GM12878 (cell line): ENCODE measurements around the gene NME7. TPM values are rescaled to one million over a fixed set of nuclear protein-coding genes. Genes with fewer than 3 reads are reported as not detected.

Experiments used
- ATAC-seq: fragments of 200-7000 bp; cut with Tn5 transposase; 3 replicates; pipeline ENCODE4 v1.9.1; 2020; ENCODE audit warnings: mild to moderate bottlenecking, moderate library complexity
- BruUV-seq: library from RNA; stranded (reverse); fragments of 400-500 nt; replicated peaks from 2 replicates; lab custom pipeline; 2021; lab: Mats Ljungman, UMichigan
- CTCF ChIA-PET: fragments of 300-600 bp; sonication (Branson Sonifier 250); formaldehyde crosslinking; extraction: SDS; loops from one replicate; lab custom pipeline; 2021; ENCODE audit warnings: inconsistent platforms; lab: Yijun Ruan, JAX
- POLR2A ChIA-PET: fragments of 350-600 bp; formaldehyde crosslinking; extraction: SDS; loops from one replicate; lab custom pipeline; 2021; ENCODE audit warnings: inconsistent platforms; lab: Charles Lee
- RAD21 ChIA-PET: fragments of 300-600 bp; sonication (Branson Sonifier 250); formaldehyde crosslinking; loops from one replicate; lab custom pipeline; 2023; ENCODE audit warnings: antibody characterized with exemption; ENCODE audit not compliant: unreplicated experiment; lab: Charles Lee
- SMC1A ChIA-PET: fragments of 300-600 bp; sonication (Branson Sonifier 250); formaldehyde crosslinking; loops from one replicate; lab custom pipeline; 2023; ENCODE audit not compliant: unreplicated experiment, uncharacterized antibody; lab: Charles Lee
- DNase-seq: peaks from one replicate; pipeline ENCODE4 v3.0.0-alpha.2; 2011; ENCODE audit warnings: low read depth, low spot score
- FAIRE-seq: peaks from 3 replicates; lab custom pipeline; 2011; peaks lifted over from hg19 to GRCh38; lab: Jason Lieb, UNC
- H2AFZ ChIP-seq: 2 replicates; pipeline ENCODE4 v1.6.0; 2011; ENCODE audit warnings: low read depth, low read length, control low read depth; ENCODE audit not compliant: control insufficient read depth
- H3K27ac ChIP-seq: 2 replicates; pipeline ENCODE4 v1.5.1; 2011; ENCODE audit warnings: control low read depth; ENCODE audit not compliant: control insufficient read depth, insufficient read depth
- H3K27me3 ChIP-seq, 2 experiments: replicated peaks in 1 of 2; 2 replicates each; pipeline versions ENCODE4 v1.6.0 to v1.6.1; 2011; ENCODE audit warnings: low read length in 1 of 2; ENCODE audit not compliant: control insufficient read depth in 2 of 2, insufficient read depth in 2 of 2
- H3K36me3 ChIP-seq, 2 experiments: 2 replicates each; pipeline ENCODE4 v1.5.1; 2011; ENCODE audit warnings: low read length in 1 of 2; ENCODE audit not compliant: control insufficient read depth in 2 of 2, insufficient read depth in 2 of 2
- H3K4me1 ChIP-seq: 2 replicates; pipeline ENCODE4 v1.6.1; 2011; ENCODE audit warnings: mild to moderate bottlenecking, low read length, moderate library complexity, mixed read lengths; ENCODE audit not compliant: control insufficient read depth, insufficient read depth
- H3K4me2 ChIP-seq: 2 replicates; pipeline ENCODE4 v1.6.0; 2011; ENCODE audit warnings: control low read depth; ENCODE audit not compliant: control insufficient read depth, insufficient read depth
- H3K4me3 ChIP-seq: fragments of 200-600 bp; sonication (generic); 2 replicates; pipeline ENCODE4 v1.5.1; 2016
- H3K79me2 ChIP-seq: 2 replicates; pipeline ENCODE4 v1.6.0; 2011; ENCODE audit warnings: low read length; ENCODE audit not compliant: control insufficient read depth, insufficient read depth
- H3K9ac ChIP-seq: 2 replicates; pipeline ENCODE4 v1.8.0; 2011; ENCODE audit warnings: low read length, control low read depth, mixed read lengths; ENCODE audit not compliant: control insufficient read depth, insufficient read depth
- H3K9me3 ChIP-seq: replicated peaks from 3 replicates; pipeline ENCODE4 v1.5.1; 2011; ENCODE audit warnings: mild to moderate bottlenecking, low read length; ENCODE audit not compliant: control insufficient read depth, insufficient read depth
- H4K20me1 ChIP-seq: 2 replicates; pipeline ENCODE4 v1.6.0; 2011; ENCODE audit not compliant: control insufficient read depth, insufficient read depth
- IKZF1 ChIP-seq: fragments of 450-650 bp; conservative IDR thresholded peaks from 2 replicates; pipeline ENCODE4 v1.6.1; 2017; ENCODE audit warnings: antibody characterized with exemption, mild to moderate bottlenecking
- IKZF2 ChIP-seq, 2 experiments: fragments of 450-650 bp; IDR thresholded peaks; 2 replicates each; pipeline ENCODE4 v1.6.1; 2017; ENCODE audit warnings: mild to moderate bottlenecking in 2 of 2, moderate library complexity in 2 of 2
- IRF4 ChIP-seq: IDR thresholded peaks from 2 replicates; pipeline ENCODE4 v1.6.1; 2011; ENCODE audit warnings: low read depth, low read length
- RELB ChIP-seq: fragments of 450-650 bp; IDR thresholded peaks from 2 replicates; pipeline ENCODE4 v1.6.1; 2017; ENCODE audit warnings: low read depth, mild to moderate bottlenecking, moderate library complexity
- WGBS: methylation state at CpG from one replicate; pipeline ENCODE4 v1.1.6; 2016; ENCODE audit warnings: low lambda C conversion rate; ENCODE audit not compliant: insufficient replicate concordance, insufficient coverage; ENCODE audit errors: missing lambda C conversion rate; 5-methylcytosine and 5-hydroxymethylcytosine counted together
- in situ Hi-C: fragments of 300-500 bp; cut with MboI; formaldehyde crosslinking; loops from 9 replicates; pipeline ENCODE4 v1.14.3; 2018; ENCODE audit warnings: mixed read lengths
- intact Hi-C: fragments of 100-400 bp; cut with micrococcal nuclease; formaldehyde crosslinking; loops from one replicate; pipeline ENCODE4 v1.14.2; 2022; ENCODE audit not compliant: unreplicated experiment
- polyA plus RNA-seq, 11 experiments: library from polyadenylated mRNA; depleted of rRNA in 4 of 11; unstranded in 6 of 11; stranded (reverse) in 5 of 11; fragments of >200 nt; fragmentation: Nextera tagmentation in 4 of 11; fragmentation: Illumina TruSeq in 1 of 11; extraction: Ambion mirVana in 4 of 11; extraction: Trizol in 1 of 11; gene quantifications; 1 replicate in 1 of 11; 2 replicates in 10 of 11; pipeline versions ENCODE4 v1.2.1 to v1.2.3, GENCODE V29; 2011 to 2016; ENCODE audit warnings: inconsistent platforms in 2 of 11, missing spikeins in 2 of 11, low read depth in 1 of 11
- total RNA-seq, 4 experiments: library from RNA; depleted of rRNA in 3 of 4; stranded (reverse); fragments of >200 nt in 3 of 4; fragmentation: Illumina TruSeq in 1 of 4; extraction: Trizol in 1 of 4; gene quantifications; 2 replicates each; pipeline versions ENCODE4 v1.2.1 to v1.2.3, GENCODE V29; 2013 to 2021

Gene NME7
- total and polyA plus RNA-seq, 10 of the 15 experiments (the other 5 are each of a cell fraction or from before 2014, with no cell fraction given): 1.5 to 15.6 (median 7.2) TPM

GRCh38 chr1:169110689-169111447, 256.7 kb downstream of the NME7 start:
- POLR2A ChIA-PET: interaction anchor here (0.6 to 7.1 kb wide), 9 partner anchors 10 to 86 kb away, joined by 3 to 69 read pairs (median 4); no protein-coding TSS in a partner anchor
- no peak overlapping the region for H3K4me3 ChIP-seq

More at GRCh38 chr1:169110689-169111447, 256.7 kb downstream of the NME7 start:
- intact Hi-C loops: no loop called here
- ChIA-PET RAD21 (interaction anchor here (0.7 to 6.8 kb wide), 30 partner anchors 9 to 768 kb away, joined by 3 to 135 read pairs (median 4); no protein-coding TSS in a partner anchor), CTCF (interaction anchor here (0.8 to 9.6 kb wide), 24 partner anchors 9 to 768 kb away, joined by 3 to 100 read pairs (median 6); partner anchors contain the start of genes BLZF1 and NME7), SMC1A (interaction anchor here (0.6 to 15.1 kb wide), 45 partner anchors 7 to 768 kb away, joined by 3 to 188 read pairs (median 5); no protein-coding TSS in a partner anchor)
- Histone ChIP-seq H3K4me2 (peak overlapping the region; percentile 50), H3K27me3 (no peaks in the 10 kb centered on the region), H4K20me1 (no peaks in the 10 kb centered on the region), H2AFZ (no peak overlapping the region), H3K27ac (no peak overlapping the region), H3K4me1 (peaks cover 5% of the 10 kb centered on the region), H3K36me3 (peaks cover 0 to 4% of the 10 kb centered on the region in 2 experiments; a peak in 2 of 4 replicates), H3K79me2 (peaks cover 12% of the 10 kb centered on the region), H3K9me3 (no peaks in the 10 kb centered on the region), H3K9ac (no peak overlapping the region)
- in situ Hi-C loops: no loop called here
- no TSS peak for BruUV-seq
- ATAC-seq (no peak), FAIRE-seq (no peak), DNase-seq (no peak)
- WGBS: 52% methylated on average over 7 of the region's 7 CpGs
- TF ChIP-seq IKZF2 (IDR thresholded peaks at IDR 0.05) (peak in 1 of 2 experiments; percentile 19; a peak in 1 of 4 replicates), IKZF1 (peak; percentile 34; the same call in 1 of the 2 replicates), IRF4 (no peak), RELB (peak; percentile 14; the same call in 1 of the 2 replicates)
